ENCODE measurements around the gene PPOX.

GRCh38 chr1:161153176-161153575, 13.1 kb upstream of the PPOX start:
- TF ChIP-seq EZH2 (IDR thresholded peaks at IDR 0.05) (no peak), CTCF (IDR thresholded peaks at IDR 0.05) (no peak)

Measured in neural progenitor cell (in vitro differentiated cells).